ENCODE measurements around the gene AFAP1L2. TPM values are rescaled to one million over a fixed set of nuclear protein-coding genes. Genes with fewer than 3 reads are reported as not detected.
A peak's percentile ranks its signal among the peaks of the same experiment; 100 is the strongest.

Gene AFAP1L2
- total RNA-seq, 1 donor from 2014 or later, result 6.3 TPM

DNA sequence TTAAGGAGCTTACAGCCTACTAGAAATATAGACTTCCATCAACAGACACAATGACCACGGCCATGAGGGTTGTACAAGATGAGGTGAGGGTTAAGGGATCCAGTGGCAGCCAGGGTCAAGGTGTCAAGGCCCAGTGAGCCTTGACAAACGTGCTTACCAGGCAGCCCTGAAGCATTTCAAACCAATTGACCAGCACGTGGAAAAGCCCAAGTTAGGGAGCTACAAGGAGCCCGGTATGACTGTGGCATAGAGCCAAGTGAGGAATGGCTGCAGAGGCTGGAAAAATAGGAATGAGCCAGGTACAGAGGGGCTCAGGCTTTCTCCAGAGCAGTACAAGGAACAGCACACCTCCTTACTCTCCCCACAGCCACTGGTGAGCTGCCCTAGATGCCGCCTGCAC is 12.7 kb downstream of the AFAP1L2 start:
- DNase-seq (ENCODE audit: low spot score), result no peak

GRCh38 chr10:114389426-114389825 is 14.9 kb downstream of the AFAP1L2 start:
- DNase-seq (ENCODE audit: low spot score), result peak; percentile 48

GRCh38 chr10:114388275-114388674 is 16.0 kb downstream of the AFAP1L2 start:
- no peak for DNase-seq (ENCODE audit: low spot score)

DNA sequence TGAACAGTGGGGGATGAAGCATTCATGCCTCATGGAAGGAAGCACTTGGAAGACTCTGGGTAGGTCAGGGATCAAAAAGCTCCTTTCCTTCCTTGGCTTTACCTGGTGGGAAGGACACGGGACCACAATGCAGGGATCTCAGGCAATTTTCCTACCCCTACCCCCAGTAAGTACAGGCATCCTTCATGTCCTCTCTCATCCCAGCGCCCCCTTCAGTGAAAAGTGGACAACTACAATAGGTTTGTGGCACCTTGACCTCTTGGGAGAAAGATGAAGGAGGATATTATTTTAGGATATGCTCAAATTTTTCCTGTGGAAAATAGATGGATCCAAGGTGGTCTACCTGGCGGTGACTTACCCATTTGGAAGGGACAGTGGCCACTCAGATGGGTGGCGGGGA is 16.5 kb downstream of the AFAP1L2 start:
- no peak for DNase-seq (ENCODE audit: low spot score)

- no peak for DNase-seq (ENCODE audit: low spot score)
These were observed 17.9 kb downstream of the AFAP1L2 start for GRCh38 chr10:114386452-114386851.

DNA sequence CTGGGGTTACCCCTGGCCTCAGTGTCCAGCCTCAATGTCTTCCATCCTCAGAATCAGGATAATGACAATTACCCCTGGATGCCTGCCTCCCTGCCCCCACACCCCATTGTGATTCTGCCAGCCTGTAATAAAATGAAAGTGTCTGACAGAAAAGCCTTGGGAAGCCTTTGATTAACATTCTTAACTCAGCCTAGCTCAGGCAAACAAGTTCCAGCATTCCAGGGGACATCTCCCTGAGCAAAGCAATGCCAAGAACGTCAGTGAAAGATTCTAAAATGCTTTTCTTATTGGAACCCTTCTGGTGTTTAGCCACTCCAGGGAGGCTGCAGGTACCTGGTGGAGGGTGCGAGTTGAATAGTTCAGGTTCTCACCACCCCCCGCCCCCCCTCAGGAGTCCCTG is 18.7 kb downstream of the AFAP1L2 start:
- DNase-seq (ENCODE audit: low spot score), result no peak

GRCh38 chr10:114384601-114385000 is 19.7 kb downstream of the AFAP1L2 start:
- DNase-seq (ENCODE audit: low spot score), result no peak

DNA sequence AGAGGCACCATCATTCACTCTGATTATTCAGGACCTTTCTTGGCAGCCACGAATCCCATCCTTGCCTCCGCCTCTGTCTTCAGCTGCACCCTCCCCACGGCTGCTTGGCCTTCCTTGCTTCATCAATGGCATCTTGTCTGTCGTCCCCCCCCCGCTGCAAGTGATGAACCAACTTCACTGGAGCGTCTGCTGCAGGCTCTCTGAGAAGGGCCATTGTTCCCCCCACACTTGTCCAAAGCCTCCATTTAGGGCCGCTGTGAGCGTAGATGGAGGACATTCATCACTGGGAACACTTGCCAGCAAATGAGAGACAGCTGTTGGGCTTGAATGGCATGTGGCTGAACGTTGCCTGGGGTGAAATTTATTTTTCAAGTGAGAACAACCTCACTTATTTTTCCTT is 20.1 kb downstream of the AFAP1L2 start:
- DNase-seq (ENCODE audit: low spot score), result no peak

DNA sequence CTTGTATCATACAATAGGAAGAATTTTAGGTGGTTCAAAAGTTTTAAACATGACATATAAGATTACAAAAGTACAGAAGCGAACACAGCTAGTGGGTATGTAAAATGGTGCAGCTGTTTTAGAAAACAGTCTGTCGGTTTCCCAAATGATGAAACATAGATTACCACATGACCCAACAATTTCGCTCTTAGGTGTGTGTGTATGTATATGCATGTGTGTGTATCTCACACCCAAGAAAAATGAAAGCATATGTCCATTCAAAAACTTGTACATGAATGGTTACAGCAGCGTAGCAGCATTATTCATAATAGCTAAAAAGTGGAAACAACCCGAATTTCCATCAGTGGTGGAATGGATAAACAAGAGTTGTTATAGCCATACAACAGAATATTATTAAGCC is 23.5 kb downstream of the AFAP1L2 start:
- DNase-seq (ENCODE audit: low spot score), result no peak

DNA sequence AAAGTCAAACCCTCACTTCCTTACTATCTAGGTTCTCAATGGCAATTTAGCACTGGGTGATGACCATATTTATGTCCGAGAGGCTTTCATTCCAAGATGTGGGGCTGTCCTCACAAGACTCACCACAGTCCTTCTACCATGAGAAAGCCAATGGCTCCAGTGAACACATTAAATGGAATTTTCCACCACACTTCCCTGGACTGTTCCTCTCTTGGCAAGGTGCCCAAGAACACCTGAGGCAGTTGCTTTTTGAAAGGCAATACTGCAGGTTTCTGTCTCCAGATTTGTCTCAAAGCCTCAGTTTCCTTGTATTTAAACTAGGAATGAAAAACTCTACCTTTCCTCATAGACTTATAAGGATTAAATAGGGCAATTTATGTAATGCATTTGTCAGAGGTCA is 24.2 kb downstream of the AFAP1L2 start:
- DNase-seq (ENCODE audit: low spot score), result no peak

- DNase-seq (ENCODE audit: low spot score), result no peak
These were observed 24.7 kb downstream of the AFAP1L2 start for GRCh38 chr10:114379631-114380041.

DNA sequence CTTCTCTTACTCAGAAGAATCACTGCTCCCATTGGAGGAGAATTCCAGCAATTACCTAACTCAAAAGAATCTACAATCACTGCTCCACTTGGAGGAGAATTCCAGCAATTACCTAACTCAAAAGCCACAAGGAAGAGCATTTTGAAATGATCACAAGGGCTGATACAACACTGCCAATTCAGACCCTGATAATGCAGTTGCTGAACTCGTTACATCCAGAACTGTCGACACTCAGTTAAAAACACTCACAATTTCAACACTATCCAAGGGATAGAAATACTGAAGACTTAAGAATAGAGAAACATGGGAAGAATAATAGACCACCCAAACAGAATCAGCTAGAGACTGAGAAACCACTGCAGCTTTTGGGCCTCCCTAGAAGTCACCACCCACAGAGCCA is 27.8 kb downstream of the AFAP1L2 start:
- no peak for DNase-seq (ENCODE audit: low spot score)

DNA sequence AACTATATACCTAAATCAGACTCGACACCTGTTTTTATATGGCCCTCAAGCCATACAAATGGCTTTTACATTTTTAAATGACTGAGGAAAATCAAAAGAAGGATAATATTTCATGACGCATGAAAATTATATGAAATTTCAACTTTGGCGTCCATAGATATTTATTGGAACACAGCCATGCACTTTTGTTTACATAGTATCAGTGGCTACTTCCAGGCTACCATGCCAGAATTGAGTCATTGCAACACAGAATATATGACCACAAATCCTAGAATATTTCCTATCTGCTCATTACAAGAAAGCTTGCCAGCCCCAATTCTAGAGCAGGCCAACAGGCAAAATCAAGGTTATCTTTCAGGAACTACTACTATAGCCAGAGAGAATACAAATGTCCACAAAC is 29.3 kb downstream of the AFAP1L2 start:
- no peak for DNase-seq (ENCODE audit: low spot score)

DNA sequence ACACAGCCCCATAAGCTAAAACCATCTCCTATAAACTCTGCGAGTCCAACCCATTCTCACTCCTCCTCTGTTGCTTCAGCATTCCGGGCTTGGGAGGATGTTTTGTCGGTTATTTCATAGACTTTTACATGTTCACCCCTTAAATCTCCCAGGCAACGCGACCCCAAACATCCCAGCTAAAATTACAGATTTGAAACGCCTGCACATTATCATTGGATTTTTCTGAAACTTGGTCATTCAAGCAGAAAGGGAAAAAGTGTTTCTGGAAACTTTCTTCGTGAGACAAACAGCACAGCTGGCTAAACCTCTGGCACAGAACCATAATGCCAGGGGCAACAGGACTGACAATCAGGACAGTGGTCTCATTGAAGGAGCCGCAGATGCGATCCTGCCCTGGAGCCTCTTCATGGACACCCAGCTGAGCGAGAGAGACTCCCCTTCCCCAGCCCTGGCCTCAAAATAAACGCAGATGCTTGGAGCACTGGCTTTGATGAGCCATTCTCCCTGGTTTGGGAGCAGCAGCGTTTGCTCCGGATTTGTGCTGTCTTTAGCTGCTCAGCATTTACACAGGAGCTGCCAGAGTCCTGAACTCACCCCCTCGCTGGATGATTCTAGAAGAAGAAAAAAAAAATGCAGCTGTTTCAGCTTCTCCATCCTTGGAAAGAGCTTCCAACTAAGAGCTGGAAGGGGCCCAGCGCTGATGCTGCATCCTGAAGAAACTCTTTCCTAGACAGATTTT is 30.1 kb downstream of the AFAP1L2 start:
- DNase-seq (ENCODE audit: low spot score), result peak; percentile 52

- DNase-seq (ENCODE audit: low spot score), result no peak
These were observed 30.7 kb downstream of the AFAP1L2 start for GRCh38 chr10:114373631-114374030.

- DNase-seq (ENCODE audit: low spot score), result no peak
These were observed 31.3 kb downstream of the AFAP1L2 start for GRCh38 chr10:114372995-114373394.

- no peak for DNase-seq (ENCODE audit: low spot score)
These were observed 32.1 kb downstream of the AFAP1L2 start for GRCh38 chr10:114372179-114372578.

GRCh38 chr10:114370966-114371365 is 33.3 kb downstream of the AFAP1L2 start:
- no peak for DNase-seq (ENCODE audit: low spot score)

DNA sequence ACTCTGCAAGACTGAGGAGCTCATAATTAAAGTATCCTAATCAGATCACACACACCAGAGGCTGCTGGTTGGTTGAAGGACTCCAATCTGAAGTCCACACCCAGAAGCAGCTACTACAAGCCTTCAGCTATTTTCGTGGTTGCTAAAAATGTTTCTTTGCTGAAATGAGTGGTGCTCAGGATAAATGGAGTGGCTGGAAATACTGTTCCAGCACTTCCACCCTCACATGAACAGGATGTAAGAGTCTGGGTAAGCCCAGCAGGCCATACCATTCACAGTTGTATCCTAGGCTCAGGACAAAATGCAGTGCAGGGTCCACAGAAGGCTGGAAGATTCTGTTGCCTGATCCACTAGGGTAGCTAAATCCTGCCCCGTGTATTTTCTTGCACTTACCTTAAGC is 34.1 kb downstream of the AFAP1L2 start:
- DNase-seq (ENCODE audit: low spot score), result no peak

- no peak for DNase-seq (ENCODE audit: low spot score)
These were observed 36.3 kb downstream of the AFAP1L2 start for GRCh38 chr10:114368057-114368391.

DNA sequence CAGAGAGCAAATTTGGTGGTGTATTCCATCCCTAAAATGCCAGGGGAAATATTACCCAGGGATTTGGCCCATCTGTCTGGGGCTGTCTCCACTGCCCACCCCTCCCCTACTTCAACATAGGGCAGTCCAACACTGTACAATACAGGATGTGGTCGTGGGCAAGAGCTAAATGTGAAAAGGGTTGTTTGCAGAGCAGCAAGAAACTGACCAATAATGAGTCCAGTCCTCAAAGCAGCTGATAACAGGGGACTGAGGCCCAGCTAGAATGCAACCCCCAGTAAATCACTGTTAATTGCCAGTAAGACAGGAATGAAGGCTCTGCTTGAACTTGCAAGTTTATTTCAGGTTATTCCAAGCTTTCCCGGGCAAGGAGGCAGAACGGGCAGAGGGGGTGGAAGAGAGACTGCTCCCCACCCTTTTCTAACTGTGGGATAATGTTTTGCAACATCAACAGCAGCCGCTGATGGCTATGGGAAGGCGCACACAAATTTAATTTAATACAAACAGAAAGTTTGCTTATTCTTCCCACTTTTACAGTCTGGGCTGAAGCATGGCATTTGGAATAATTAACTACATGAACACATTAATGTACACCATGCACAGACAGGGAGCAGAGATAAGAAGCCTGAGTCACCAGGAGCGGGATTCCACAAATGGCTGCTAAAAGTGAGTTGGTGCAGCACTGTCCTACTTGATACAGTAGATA is 36.8 kb downstream of the AFAP1L2 start:
- DNase-seq (ENCODE audit: low spot score), result no peak

DNA sequence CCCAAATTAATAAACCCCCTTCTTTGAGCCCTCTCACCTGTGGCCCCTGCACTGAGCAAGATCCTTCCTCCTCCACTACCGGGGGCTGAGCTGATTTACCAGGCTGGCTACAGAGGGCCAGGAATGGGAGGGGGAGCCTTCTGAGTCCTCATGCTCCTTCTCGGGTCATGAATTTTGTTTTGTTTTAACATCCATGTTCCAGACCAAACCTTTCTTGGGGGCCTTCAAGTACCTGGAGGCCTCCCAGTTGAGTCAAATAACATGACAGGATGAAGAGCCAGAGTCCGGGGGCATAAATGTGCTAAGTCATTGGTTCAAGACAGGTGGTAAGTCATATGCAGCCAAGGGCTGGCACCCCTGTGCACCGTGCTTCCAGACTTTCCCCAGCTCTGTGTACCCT is 39.6 kb downstream of the AFAP1L2 start:
- DNase-seq (ENCODE audit: low spot score), result no peak

DNA sequence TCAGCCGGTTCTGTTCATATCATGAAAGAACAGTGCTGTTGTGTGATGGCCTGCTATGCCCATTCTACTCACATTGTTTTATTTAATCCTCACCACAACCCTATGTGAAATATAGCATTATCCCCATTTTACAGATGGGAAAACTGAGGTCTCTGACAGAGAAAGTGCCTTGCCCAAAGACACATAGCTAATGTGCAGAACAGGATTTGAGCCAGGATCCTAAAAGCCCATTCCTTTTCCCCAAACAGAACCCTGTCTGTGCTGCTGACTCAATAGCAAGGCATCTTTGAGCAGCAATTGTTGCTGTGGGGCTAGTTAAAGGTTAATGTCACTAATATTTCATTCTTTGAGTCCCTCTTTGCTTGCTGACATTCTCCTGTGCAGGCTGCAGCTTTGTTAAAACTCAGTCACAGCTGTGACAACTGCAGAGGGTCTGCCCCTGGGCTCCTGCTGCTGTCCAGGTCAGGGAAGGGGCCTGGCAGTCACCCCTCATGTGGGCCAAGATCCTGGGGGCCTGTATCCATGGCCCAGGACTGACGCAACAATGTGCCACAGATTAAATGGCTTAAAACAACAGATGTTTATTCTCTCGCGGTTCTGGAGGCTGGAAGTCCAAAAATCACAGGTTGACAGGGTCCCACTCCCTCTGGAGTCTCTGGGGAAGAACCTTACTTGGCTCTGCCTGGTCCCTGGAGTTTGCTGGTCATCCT is 40.4 kb downstream of the AFAP1L2 start:
- no peak for DNase-seq (ENCODE audit: low spot score)
